Parathyroid adenoma (tissue), 2 donors: ENCODE measurements around the gene SMTNL1.

Experiments used
- H2AFZ ChIP-seq: fragments of 300-600 bp; sonication (generic); one replicate; pipeline ENCODE4 v1.7.0; 2017; ENCODE audit warnings: antibody characterized with exemption, mild to moderate bottlenecking
- H3K27ac ChIP-seq: fragments of 300-600 bp; sonication (generic); one replicate; pipeline ENCODE4 v1.7.0; 2017
- H3K27me3 ChIP-seq: fragments of 300-600 bp; sonication (generic); one replicate; pipeline ENCODE4 v1.7.0; 2017; ENCODE audit warnings: low read length; ENCODE audit not compliant: control insufficient read depth, insufficient read depth
- H3K36me3 ChIP-seq: fragments of 300-600 bp; sonication (generic); one replicate; pipeline ENCODE4 v1.7.0; 2017; ENCODE audit warnings: low read length; ENCODE audit not compliant: control insufficient read depth, insufficient read depth
- H3K4me1 ChIP-seq: fragments of 300-600 bp; sonication (generic); one replicate; pipeline ENCODE4 v1.7.0; 2017; ENCODE audit warnings: control low read depth
- H3K4me2 ChIP-seq: fragments of 300-600 bp; sonication (generic); one replicate; pipeline ENCODE4 v1.7.0; 2017; ENCODE audit warnings: low read length
- H3K4me3 ChIP-seq: fragments of 300-600 bp; sonication (generic); one replicate; pipeline ENCODE4 v1.7.0; 2017; ENCODE audit warnings: low read depth, low read length
- H3K79me2 ChIP-seq: fragments of 300-600 bp; sonication (generic); one replicate; pipeline ENCODE4 v1.7.0; 2017; ENCODE audit warnings: control low read depth
- H3K9ac ChIP-seq: fragments of 300-600 bp; sonication (generic); one replicate; pipeline ENCODE4 v1.7.0; 2017; ENCODE audit warnings: mild to moderate bottlenecking
- H3K9me3 ChIP-seq: fragments of 300-600 bp; sonication (generic); one replicate; pipeline ENCODE4 v1.7.0; 2017; ENCODE audit warnings: low read length; ENCODE audit not compliant: control insufficient read depth
- CTCF ChIP-seq: fragments of 300-600 bp; sonication (generic); IDR thresholded peaks from one replicate; pipeline ENCODE4 v1.7.0; 2017; ENCODE audit warnings: antibody characterized with exemption, mild to moderate bottlenecking
- donor health status: primary hyperparathyroidism.

SMTNL1 gene

GRCh38 chr11:57499413-57499982 lies 37.9 kb upstream of the SMTNL1 start:
- H3K79me2 ChIP-seq, result no peaks in the 10 kb centered on the region
- H3K4me2 ChIP-seq, result peak overlapping the region; percentile 68
- H3K4me1 ChIP-seq, result peaks cover 2% of the 10 kb centered on the region
- H3K9me3 ChIP-seq, result no peaks in the 10 kb centered on the region
- no peaks in the 10 kb centered on the region for H3K36me3 ChIP-seq
- no peak for TF ChIP-seq CTCF
- H3K27ac ChIP-seq, result no peak overlapping the region
- H3K4me3 ChIP-seq, result peak overlapping the region; percentile 39
- no peak overlapping the region for H3K9ac ChIP-seq
- peak overlapping the region; percentile 83 for H2AFZ ChIP-seq
- no peaks in the 10 kb centered on the region for H3K27me3 ChIP-seq

- H3K27me3 ChIP-seq, result no peaks in the 10 kb centered on the region
- H3K4me3 ChIP-seq, result peak overlapping the region; percentile 39
- no peak for TF ChIP-seq CTCF
- peak overlapping the region; percentile 83 for H2AFZ ChIP-seq
- no peak overlapping the region for H3K27ac ChIP-seq
- H3K9me3 ChIP-seq, result no peaks in the 10 kb centered on the region
- no peaks in the 10 kb centered on the region for H3K36me3 ChIP-seq
- H3K4me1 ChIP-seq, result peaks cover 2% of the 10 kb centered on the region
- H3K9ac ChIP-seq, result no peak overlapping the region
- peak overlapping the region; percentile 68 for H3K4me2 ChIP-seq
- no peaks in the 10 kb centered on the region for H3K79me2 ChIP-seq
These were observed 37.4 kb upstream of the SMTNL1 start for GRCh38 chr11:57499983-57500461.

GRCh38 chr11:57500515-57500914 lies 36.9 kb upstream of the SMTNL1 start:
- Histone ChIP-seq H3K9ac (no peak overlapping the region), H3K36me3 (no peaks in the 10 kb centered on the region), H3K4me1 (peaks cover 2% of the 10 kb centered on the region), H3K4me2 (no peak overlapping the region), H3K79me2 (no peaks in the 10 kb centered on the region), H2AFZ (no peak overlapping the region), H3K27me3 (no peaks in the 10 kb centered on the region), H3K9me3 (no peaks in the 10 kb centered on the region), H3K4me3 (no peak overlapping the region), H3K27ac (no peak overlapping the region)
- no peak for TF ChIP-seq CTCF

GRCh38 chr11:57500926-57501325 lies 36.5 kb upstream of the SMTNL1 start:
- Histone ChIP-seq H3K9me3 (no peaks in the 10 kb centered on the region), H3K79me2 (no peaks in the 10 kb centered on the region), H3K9ac (no peak overlapping the region), H3K27ac (no peak overlapping the region), H3K4me2 (no peak overlapping the region), H3K4me3 (no peak overlapping the region), H3K27me3 (no peaks in the 10 kb centered on the region), H3K36me3 (no peaks in the 10 kb centered on the region), H3K4me1 (peaks cover 2% of the 10 kb centered on the region), H2AFZ (no peak overlapping the region)
- no peak for TF ChIP-seq CTCF

GRCh38 chr11:57501953-57502352 lies 35.4 kb upstream of the SMTNL1 start:
- no peaks in the 10 kb centered on the region for H3K36me3 ChIP-seq
- H2AFZ ChIP-seq, result no peak overlapping the region
- no peaks in the 10 kb centered on the region for H3K9me3 ChIP-seq
- no peak overlapping the region for H3K27ac ChIP-seq
- H3K79me2 ChIP-seq, result no peaks in the 10 kb centered on the region
- TF ChIP-seq CTCF, result no peak
- no peak overlapping the region for H3K4me3 ChIP-seq
- H3K4me1 ChIP-seq, result peaks cover 2% of the 10 kb centered on the region
- no peak overlapping the region for H3K4me2 ChIP-seq
- H3K27me3 ChIP-seq, result no peaks in the 10 kb centered on the region
- H3K9ac ChIP-seq, result no peak overlapping the region
